ENCODE data around the gene HES5.
"Not testable (repeated sequence)": the region's sequence is repeated elsewhere in the genome, so short reads cannot be mapped to it uniquely, and the experiment has no call there.

The HES5 gene

DNA sequence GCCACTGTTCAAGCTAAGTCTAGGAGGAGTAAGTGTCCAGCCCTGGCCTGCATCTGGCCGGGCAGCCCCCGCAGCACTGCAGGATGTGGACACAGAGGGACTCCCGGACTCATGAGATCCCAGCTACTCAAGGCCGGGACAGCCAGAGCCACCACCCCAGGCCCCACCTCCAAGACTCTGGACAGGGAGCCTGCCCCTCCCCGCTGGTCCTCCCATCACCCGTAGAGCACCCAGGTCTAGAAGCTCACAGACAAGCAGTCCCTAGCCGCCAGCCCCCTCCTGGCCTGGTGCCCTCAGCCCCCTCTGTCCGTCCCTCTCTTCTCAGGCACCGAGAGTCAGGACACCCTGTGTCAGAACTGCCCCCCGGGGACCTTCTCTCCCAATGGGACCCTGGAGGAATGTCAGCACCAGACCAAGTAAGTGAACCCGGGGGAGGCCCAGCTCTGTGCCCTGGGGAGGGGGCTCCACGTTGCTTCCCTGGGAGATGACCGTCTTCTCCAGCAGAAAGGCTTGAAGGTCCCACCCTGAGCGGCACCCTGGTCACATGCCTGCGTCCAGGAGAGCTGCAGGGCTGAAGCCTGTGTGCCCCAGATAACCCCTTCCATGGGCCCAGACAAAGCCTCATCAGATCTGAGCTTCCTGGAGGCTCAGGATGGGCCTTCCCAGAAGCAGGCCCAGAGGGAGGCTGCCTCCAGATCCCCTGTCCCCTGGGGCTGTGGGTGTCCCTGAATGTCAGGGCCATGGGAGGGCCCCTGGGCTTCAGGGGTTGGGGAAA is 30.4 kb upstream of the HES5 start:
- DNase-seq = no peak

DNA sequence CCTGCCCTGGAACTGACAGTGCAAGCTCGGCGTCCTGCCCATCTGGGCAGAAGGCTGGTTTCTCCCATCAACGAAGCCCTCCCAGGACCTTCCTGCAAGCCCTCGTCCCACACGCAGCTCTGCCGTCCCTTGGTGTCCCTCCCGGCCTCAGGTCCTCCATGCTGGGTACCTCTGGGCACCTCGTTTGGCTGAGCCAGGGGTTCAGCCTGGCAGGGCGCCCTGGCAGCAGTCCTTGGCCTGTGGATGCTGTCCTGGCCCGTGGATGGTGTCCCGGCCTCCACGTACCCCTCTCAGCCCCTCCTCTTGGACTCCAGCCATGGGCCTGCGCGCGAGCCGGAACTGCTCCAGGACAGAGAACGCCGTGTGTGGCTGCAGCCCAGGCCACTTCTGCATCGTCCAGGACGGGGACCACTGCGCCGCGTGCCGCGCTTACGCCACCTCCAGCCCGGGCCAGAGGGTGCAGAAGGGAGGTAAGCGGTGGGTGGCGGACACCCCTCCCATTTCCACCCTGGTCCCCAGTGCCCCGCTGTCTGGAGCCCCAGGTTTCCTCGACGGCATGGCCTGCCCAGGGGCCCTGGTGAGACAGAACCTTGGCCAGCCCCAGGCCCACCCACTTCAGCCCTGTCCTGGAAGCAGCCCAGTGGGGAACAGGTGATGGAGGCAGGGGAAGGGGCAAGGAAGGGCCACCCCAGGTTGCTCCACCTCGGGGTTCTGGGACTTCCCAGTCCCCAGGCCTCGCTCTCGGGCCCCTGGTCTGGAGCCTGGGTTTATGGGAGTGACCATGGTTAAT is 29.6 kb upstream of the HES5 start:
- no peak for DNase-seq

DNA sequence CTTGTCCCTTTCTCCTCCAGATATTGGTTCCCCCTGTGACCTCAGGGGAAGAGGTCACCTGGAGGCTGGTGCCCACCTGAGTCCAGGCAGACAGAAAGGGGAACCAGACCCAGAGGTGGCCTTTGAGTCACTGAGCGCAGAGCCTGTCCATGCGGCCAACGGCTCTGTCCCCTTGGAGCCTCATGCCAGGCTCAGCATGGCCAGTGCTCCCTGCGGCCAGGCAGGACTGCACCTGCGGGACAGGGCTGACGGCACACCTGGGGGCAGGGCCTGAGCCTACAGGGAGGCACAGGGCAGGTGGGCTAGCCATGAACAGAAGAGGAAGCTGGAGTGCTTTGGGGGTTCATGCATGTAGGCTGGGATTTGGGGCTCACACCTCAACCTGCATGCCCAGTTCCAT is 28.8 kb upstream of the HES5 start:
- DNase-seq = no peak

DNA sequence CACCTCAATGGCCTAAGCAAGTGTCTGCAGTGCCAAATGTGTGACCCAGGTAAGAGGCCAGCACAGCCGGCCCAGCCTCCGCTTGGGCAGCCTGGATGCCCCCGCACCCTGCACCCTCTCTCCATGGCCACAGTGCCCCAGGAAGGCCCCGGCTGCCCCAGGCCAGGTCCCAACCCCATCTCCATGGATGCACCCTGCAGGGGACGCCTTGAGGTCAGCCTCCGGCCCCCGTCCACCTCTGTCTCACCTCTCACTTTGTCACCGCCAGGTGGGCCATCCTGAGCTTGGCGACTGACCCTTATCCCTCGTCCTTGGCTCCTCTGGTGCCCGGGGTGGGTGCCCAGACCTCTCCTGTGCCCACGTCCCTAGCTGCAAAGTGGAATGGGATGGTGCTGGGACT is 28.4 kb upstream of the HES5 start:
- no peak for DNase-seq

DNA sequence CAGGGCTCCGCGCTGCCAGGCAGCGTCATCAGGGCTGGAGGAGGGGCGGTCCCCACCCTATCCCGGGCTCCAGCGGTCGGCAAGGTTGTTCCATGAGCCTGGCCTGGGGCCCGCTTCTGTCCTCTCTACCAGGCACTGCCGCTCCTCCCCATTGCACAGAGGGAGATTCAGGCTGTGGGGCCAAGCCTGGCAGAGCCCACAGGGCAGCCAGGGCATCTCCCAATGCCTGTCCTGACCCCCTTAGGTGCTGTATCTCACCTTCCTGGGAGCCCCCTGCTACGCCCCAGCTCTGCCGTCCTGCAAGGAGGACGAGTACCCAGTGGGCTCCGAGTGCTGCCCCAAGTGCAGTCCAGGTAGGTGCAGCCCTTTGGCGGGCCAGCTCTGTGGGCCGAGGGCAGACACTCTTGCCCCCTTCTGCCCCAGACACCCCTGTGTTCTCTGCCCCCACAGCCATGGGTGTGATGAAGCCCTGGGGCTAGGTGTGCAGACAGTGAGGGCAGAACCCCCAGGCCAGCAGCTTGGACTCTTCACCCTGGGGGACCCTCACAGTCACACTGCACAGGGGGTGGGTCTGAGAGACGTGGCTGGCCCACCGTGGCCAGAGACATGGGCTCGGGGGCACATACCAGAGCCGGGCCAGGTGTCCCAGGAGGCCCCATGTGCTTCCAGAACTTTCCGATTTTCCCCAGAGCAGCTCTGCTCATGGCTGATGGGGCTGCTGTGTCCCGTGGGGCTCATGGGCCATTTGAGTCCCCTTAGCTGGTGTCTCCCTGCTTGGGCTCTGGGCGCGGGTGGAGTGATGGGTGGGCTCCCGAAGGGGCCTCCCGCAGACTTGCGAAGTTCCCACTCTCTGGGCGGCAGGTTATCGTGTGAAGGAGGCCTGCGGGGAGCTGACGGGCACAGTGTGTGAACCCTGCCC is 27.7 kb upstream of the HES5 start:
- no peak for DNase-seq

DNA sequence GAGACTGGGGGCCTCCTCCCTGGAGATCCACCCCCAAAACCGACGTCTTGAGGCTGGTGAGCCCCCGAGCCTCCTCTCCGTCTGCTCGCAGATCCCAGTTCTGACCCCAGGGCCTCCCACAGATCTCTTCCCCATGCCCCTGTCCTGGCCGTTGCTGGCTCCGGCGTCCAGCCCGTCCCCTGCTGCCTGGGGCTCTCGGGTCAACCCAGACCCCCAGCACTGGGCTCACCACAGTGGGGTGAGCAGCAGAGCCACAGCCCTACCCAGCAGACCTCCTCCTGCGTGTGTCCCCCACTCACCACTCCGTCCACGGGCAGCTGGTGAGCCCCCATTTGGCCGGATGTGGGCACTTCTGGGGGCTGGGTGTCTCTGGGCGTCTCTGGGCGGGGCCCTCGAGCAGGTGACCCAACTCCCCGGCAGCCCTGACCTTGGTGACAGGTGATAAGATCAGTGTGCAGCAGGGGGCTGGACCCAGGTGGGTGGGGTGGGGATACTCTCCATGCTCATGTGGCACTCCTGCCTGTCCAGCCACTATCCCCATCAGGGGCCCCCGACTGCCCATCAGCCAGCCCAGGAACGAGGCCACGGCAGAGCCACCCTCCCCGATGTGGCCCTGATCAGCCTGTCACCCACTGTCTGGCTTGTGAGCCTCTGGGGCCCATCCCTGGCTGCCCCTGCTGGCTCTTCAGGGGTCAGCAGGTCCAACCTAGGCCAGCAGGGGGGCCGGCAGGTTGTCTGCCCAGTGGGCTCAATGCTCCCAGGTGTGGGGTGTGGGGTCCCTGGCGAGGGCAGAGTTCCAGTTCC is 26.8 kb upstream of the HES5 start:
- peak; percentile 36 to 62 for DNase-seq

DNA sequence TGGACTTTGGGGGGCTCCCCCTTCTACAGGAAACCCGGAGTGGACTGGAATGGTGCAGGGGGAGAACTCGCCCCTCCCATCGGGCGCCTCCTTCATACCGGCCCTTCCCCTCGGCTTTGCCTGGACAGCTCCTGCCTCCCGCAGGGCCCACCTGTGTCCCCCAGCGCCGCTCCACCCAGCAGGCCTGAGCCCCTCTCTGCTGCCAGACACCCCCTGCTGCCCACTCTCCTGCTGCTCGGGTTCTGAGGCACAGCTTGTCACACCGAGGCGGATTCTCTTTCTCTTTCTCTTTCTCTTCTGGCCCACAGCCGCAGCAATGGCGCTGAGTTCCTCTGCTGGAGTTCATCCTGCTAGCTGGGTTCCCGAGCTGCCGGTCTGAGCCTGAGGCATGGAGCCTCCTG is 26.2 kb upstream of the HES5 start, which contains the start of gene TNFRSF14:
Gene TNFRSF14 (plus strand): TSS at position 95 of the 401 bp plus-strand sequence. CDS start 294 bp downstream, at position 389.
- DNase-seq = peak; percentile 74 to 83

DNA sequence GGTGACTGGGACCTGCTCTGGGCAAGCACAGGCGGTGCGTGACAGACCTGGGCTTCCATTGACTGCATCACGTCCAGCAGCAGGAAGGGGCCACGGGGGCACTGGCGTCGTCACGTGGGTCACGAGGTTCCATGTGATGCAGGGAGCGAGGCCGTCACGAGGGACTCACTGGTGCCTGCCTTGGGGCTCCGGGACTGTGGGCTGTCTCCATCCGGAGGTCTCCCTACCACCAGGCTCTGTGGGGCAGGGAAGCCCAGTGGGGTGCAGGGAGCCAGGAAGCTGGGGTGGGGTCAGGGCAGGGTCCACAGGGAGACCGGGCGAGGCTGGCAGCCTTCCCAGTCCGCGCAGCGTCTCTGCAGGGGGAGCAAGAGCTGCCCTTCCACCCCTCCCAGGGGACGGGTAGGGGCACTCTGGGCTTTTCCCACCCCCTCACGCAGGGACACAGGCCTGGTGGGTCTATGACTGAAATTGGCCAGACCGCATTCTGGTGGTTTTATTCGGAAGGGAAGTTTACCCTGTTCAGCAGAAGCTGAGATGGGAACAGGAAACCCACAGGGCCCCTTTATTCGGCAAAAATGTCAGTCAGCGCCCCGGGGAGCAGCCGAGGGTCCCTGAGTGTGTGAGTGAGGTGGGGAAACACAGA is 25.7 kb upstream of the HES5 start:
- peak; percentile 74 to 78 for DNase-seq

DNA sequence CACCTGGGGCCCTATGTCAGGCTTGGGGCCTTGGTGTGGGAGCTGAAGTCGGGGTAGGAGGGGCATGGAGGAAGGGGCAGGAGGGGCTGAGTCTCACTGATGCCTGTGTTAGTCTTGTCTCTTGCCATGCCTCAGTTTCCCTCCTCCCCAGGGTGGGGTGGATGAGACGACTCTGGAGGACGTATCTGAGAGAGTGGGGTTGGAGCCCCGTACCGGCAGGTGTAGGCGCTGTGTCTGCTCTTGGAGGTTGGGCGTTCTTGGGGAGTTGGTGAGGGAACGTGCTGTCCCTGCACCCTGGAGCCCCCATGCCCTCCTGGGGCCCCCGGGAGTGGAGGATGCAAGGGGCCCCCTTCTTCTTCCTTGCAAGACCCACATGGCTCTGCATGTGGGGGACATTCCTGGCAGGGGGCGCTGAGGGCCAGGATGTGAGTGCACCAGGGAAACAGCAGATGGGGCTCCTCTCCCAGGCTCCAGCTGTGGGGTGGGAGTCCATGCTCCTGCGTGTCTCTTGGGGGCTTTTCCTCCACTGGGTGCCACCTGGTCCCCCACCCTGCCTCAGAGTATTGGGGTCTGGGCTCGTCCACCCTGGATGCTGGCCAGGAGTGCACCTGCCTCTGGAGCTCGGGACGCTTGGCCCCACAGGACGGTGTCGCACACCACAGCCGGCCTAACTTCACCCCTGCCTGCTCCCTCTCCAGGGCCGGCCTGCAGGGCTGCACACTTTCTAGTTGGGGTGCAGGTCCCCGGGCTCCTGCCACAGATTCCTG is 24.7 kb upstream of the HES5 start:
- DNase-seq = peak; percentile 64

DNA sequence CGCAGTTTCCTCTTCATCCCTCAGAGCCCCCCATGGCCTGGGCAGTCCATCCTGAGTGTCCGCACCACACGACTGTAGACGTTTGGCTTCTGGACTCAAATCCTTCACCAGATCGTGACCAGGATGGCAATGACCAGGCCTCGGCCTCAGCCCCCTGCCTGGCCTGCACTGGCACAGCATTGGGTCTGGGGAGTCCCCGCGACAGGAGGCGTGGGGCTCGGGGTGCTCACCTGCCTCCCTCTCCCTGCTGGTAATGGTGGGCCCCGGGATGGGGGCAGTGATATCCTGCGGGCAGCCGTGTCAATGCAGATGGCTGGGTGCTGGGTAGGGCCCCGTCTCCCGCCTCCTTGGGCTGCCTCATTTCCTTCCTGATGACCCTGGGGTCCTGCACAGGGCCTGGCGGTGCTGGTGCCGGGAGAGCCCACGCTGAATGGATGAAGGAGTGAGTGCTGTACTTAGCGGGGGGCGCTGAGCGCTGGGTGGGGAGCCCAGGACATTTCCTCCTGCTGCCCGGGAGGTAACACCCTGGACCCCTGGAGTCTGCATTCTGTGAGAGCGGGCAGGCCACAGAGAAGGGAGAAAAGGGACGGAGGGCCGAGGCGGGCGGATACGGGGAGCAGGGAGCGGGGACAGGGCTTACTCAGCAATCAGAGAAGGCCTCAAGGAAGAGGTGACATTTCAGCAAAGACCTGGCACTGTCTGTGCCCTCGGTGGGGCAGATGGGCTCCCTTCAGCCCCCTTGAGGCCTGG is 24.0 kb upstream of the HES5 start:
- no peak for DNase-seq

DNA sequence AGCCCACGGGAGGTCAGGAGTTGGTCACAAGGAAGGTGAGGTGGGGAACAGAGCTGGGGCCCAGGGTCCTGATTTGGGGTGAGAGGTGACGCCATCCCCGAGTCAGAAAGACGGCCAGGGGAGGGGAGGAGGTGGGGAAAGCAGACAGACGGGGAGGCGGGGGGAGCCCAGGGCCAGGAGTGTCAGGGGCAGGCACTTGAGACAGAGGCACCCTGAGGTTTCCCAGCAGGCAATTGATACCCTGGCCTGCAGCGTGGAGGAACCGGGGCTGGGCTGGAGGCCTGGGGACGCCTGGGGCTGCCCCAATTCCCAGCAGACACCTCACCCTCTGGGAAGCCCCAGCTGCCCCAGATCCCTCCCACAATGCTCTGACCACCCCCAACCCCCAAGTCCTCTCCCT is 23.0 kb upstream of the HES5 start:
- DNase-seq = not testable (repeated sequence)

DNA sequence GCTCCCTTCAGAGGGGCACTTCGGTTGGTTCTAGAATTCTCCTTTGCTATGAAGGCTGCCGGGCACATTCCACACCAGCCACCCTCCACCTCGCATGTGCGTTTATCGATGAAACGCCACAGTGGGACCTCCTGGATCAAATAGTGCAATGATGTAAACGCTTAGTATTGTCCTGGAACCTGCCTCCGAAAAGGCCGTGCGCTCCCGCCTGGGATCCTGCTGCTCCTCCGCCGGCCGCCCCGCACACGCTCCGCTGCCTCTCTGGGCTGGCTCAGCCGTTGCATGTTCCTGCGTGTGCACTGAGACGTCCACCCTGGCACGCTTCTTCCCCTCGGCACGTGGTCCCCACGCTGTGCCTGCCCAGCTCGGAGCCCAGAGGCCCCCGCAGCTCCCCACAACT is 22.1 kb upstream of the HES5 start:
- DNase-seq = no peak

DNA sequence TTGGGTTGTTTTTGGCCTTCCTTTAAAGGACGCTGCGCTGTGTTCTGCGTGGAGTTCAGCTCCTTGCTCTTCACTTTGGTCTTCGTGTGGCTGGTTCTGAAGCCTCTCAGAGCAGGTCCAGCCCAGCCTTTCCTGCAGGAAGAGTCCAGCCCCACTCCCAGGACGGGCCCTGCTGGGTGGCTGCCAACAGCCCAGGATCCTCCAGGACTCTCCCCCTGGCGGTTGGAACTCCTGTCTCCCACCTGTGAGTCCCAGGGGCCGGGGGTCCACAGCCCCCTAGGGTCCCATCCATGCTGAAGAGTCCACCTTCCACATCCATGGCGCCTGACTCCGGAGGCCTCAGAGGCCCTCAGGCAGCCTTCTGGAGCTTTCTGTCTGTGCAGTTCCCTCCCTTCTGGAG is 21.5 kb upstream of the HES5 start:
- DNase-seq = not testable (repeated sequence)

DNA sequence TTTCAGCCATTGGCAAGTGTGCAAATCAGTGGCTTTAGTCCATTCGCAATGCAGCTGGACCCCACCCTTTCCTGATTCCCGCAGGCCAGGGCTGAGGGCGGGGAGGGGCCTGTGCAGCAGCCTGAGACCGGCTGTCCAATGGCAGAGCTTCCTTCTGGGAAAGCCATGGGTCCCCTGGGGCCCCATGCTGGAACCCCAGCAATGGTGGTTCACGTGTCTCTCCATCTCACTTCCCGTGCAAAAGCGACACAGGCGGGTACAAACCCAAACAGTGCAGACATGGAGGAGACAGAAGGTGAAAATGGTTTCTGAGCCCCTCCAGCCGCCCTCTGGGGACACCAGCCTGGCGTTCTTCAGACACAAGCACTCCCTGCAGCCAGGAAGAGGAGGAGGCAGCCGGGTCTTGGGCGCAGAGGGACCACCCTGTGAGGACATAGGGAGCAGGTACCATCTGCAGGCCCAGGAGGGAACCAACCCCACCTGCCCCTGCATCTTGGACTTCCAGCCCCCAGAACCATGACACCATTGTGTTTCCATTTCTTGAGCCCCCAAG is 20.3 kb upstream of the HES5 start:
- not testable (repeated sequence) for DNase-seq

DNA sequence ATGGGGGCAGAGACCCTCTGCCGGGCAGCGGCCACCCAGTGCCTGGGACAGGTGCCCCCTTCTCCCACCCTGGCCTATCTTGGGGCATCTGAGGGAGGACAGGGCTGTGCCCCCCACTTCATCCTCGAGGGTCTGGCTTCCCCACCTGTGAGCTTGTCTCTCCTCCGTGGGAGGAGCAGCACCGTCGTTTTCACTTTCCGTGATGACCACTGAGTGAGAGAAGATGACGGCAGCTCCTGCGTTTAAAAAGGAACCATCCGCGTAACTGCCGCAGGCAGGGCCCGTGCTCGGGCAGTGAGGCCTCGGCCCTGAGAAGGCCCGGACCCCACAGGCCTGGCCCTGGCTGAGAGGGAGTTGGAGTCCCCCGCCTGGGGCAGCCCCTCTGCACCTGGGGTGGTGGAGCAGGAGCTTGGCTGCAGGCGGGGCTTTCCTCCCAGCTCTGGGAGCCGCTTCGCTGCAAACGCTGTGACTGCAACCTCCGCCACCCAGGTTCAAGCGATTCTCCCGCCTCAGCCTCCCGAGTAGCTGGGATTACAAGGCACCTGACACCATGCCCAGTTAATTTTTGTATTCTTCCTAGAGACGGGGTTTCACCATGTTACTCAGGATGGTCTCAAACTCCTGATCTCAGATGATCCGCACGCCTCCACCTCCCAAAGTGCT is 19.4 kb upstream of the HES5 start:
- DNase-seq = not testable (repeated sequence)

DNA sequence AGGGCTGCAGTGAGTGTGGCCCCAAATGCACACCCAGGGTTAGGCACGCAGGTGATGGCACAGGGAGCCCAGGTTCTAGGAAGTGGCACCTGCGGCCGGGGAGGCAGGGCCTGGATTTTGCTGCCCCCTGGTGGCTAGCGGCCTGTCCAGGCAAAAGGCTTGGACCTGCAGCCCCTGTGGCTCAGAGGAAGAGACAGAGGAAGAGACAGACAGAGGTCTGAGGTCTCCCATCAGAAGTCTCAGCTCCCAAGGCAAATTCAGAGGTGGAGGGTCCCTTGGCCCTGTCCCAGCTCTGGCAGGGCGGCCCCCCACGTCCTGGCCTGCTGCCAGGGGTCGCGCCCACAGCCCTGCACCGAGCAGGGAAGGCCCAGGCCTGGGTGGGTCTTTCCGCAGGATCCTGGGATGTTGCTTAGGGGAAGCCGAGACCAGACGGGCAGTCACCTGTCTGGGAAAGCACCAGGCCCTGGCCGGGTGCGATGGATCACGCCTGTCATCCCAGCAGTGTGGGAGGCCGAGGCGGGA is 18.1 kb upstream of the HES5 start:
- DNase-seq = peak; percentile 87 to 89

DNA sequence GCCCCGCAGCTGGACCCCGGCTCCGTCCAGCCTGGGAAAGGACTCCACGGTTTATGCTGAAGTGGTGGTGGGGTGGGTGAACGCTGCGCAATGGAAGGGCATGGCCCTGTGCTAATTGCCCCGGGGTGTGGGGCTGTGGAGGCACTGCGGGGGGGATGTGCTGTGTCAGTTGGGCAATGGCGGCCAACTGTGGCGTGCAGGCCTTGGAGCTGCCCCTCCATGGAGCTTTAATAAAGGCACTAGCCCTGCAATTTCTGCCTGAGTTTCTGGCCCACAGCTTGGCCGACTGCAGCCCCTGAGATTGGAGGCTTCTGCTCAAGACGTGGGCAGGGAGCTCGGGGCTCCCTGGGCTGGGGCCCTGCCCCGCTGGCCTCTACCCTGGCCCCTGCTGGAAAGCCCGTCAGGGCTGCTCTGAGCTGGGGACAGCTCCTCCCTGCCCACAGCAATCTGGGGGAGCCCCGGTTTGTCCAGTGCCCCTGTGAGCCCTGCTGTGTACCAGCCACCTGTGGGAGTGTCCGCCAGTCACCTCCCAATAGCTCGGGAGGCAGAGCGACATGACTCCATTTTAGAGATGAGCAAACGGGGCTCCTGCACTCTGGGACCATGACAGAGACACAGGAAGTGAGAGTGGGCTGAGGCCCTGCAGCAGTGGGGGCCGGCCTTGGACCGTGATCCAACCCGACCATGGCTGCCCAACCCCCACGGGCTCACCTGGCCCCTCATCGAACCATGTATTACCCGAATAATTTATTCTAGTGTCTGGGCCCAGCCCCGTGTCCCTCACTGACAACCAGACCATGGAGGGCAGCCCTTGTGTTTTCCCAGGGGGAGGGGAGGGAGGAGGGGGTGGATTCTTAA is 17.4 kb upstream of the HES5 start:
- DNase-seq = no peak
